ENCODE measurements around the gene CCDC14.
"Not testable (repeated sequence)": the region's sequence is repeated elsewhere in the genome, so short reads cannot be mapped to it uniquely, and the experiment has no call there.

CCDC14 gene

DNA sequence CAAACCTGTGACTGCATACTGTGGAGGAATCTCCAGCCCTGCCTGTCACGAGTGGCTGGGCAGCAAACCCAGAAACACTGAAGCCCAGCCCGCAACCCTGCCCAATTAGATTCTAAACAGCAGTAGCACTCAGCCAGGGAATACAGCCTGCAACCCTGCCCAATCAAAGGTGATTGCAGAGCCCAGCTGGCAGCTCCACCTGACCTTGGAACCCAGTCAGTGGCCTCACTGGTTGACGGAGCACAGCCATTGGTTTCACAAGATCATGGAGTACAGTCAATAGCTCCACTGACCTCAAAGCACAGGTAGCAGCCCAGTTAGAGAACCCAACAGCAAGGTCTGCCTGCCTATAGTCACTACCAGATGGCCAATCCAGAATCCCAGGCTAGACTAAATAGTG, 41.7 kb downstream of the CCDC14 start:
- TF ChIP-seq, protein P1, sequence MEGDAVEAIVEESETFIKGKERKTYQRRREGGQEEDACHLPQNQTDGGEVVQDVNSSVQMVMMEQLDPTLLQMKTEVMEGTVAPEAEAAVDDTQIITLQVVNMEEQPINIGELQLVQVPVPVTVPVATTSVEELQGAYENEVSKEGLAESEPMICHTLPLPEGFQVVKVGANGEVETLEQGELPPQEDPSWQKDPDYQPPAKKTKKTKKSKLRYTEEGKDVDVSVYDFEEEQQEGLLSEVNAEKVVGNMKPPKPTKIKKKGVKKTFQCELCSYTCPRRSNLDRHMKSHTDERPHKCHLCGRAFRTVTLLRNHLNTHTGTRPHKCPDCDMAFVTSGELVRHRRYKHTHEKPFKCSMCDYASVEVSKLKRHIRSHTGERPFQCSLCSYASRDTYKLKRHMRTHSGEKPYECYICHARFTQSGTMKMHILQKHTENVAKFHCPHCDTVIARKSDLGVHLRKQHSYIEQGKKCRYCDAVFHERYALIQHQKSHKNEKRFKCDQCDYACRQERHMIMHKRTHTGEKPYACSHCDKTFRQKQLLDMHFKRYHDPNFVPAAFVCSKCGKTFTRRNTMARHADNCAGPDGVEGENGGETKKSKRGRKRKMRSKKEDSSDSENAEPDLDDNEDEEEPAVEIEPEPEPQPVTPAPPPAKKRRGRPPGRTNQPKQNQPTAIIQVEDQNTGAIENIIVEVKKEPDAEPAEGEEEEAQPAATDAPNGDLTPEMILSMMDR (IDR thresholded peaks at IDR 0.05; ENCODE audit: control insufficient read depth, insufficient read depth, low read depth, low read length, missing control alignments) = no peak
- no peak for DNase-seq (ENCODE audit: low read depth)
- H3K4me3 ChIP-seq (ENCODE audit: control insufficient read depth, low read depth, low read length) = no peak overlapping the region

DNA sequence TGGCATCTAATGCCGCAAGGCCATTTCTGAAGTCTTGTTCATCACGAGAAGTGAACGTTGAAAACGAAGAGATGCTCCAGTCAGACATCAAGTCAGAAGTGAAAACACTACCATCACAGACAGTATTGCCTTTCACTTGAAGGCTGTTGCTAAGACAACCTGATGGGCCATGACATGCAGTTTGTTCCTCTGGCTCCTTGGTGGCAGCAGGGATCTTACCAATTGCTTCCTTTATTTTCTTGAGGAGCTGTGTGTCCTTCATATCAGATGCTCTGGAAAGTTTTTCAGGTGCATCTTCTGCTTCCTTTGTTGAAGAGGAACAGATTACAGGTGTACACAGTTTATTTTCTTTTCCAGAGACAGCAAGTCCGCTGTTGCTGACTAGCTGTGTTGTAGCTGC, 46.2 kb downstream of the CCDC14 start:
- TF ChIP-seq, protein P1 (IDR thresholded peaks at IDR 0.05; ENCODE audit: control insufficient read depth, insufficient read depth, low read depth, low read length, missing control alignments) = no peak
- DNase-seq (ENCODE audit: low read depth) = no peak
- H3K4me3 ChIP-seq (ENCODE audit: control insufficient read depth, low read depth, low read length) = no peak overlapping the region

DNA sequence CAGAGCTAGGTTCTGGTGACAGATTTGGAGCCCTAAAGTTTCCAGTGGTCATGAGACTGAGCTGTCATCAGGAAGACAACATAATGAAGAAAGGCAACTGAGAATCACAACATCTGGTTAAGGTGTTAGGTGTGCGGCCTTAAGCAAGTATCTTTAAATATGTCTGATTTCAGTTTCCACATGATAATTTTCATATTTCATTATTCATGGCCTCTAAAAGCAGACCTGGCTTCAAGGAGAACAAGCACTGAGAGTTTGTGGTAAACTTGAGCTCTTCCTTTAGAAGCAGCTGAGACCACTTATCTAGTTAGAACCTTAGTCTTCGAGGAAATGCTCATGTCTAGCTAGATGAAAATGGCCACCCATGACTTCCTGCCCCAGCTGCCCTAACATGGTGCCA, 51.2 kb downstream of the CCDC14 start:
- H3K4me3 ChIP-seq (ENCODE audit: control insufficient read depth, low read depth, low read length) = no peak overlapping the region
- DNase-seq (ENCODE audit: low read depth) = no peak
- TF ChIP-seq, protein P1 (IDR thresholded peaks at IDR 0.05; ENCODE audit: control insufficient read depth, insufficient read depth, low read depth, low read length, missing control alignments) = no peak

DNA sequence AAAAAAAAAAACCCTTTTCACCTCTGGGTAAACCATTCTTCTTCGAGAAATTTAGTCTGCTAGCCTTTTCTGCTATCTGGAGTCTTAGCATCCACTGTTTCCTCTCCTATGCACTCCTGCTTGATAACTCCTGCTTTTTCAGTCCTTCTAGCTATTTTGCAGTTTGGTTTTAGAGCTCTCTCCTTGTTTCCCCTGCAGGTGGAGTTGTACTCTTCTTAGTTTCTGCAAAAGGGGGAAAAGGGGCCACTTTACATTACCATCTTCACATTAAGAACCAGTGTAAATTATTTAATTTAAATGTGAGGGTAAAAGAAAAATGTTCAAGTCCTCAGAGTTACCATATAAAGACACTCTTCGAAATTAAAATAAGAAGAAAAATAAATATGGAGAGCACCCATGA, 53.3 kb downstream of the CCDC14 start:
- TF ChIP-seq, protein P1 (IDR thresholded peaks at IDR 0.05; ENCODE audit: control insufficient read depth, insufficient read depth, low read depth, low read length, missing control alignments) = no peak
- no peak overlapping the region for H3K4me3 ChIP-seq (ENCODE audit: control insufficient read depth, low read depth, low read length)
- no peak for DNase-seq (ENCODE audit: low read depth)

DNA sequence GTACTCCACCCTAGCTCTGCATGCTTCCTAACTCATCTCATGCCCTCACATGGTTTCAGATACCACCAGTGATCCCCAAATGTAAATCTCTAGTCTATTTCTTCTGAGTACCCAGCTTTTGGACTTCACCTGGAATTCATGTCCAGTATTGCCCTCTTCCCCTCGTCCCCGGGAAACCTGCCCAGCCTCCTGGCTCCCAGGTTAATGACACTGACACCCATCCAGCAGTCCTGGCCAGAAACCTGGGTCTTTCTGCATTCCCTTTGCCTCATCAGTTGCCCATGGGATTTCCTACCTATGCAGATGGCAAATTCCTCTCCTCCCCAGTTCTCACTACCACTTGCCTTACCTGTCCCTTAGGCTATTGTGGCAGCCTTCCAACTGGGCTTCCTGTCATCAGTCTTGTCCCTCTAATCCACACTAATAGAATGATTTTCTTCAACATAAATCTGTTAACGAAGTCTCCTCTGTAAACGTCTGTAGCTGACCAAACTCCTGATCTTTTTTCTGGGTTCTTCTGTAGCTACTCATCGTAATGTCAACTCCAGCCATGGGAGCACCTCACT, 61.6 kb downstream of the CCDC14 start:
- TF ChIP-seq, protein P1 (IDR thresholded peaks at IDR 0.05; ENCODE audit: control insufficient read depth, insufficient read depth, low read depth, low read length, missing control alignments) = no peak
- no peak for DNase-seq (ENCODE audit: low read depth)
- no peak overlapping the region for H3K4me3 ChIP-seq (ENCODE audit: control insufficient read depth, low read depth, low read length)

DNA sequence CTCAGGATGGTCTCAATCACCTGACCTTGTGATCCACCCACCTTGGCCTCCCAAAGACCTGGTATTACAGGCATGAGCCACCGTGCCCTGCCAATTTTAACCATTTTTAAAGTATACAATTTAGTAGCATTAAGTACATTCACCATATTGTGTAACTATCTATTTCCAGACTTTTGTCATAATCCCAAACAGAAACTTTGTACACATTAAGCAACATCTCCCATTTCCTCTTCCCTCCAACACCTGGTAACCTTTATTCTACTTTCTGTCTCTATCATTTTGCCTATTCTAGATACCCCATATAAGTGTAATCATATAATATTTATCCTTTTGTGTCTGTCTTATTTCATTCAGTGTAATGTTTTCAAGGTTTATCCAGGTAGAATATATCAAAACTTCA, 68.0 kb downstream of the CCDC14 start:
- DNase-seq (ENCODE audit: low read depth) = no peak
- no peak overlapping the region for H3K4me3 ChIP-seq (ENCODE audit: control insufficient read depth, low read depth, low read length)
- TF ChIP-seq, protein P1 (IDR thresholded peaks at IDR 0.05; ENCODE audit: control insufficient read depth, insufficient read depth, low read depth, low read length, missing control alignments) = no peak

DNA sequence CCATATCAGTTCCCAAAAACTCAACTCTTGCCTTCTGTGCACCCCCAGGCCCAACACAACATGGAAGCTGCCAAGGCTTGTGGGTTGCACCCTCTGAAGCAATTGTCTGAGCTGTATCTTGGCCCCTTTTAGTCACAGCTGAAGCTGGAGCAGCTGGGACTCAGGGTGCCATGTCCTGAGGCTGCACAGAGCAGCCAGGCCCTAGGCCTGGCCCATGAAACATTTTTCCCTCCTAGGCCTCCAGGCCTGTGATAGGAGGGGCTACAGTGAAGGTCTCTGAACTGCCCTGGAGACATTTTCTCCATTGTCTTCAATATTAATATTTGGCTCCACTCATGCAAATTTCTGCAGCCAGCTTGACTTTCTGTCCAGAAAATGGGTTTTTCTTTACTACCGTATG, 68.8 kb downstream of the CCDC14 start:
- no peak overlapping the region for H3K4me3 ChIP-seq (ENCODE audit: control insufficient read depth, low read depth, low read length)
- TF ChIP-seq, protein P1 (IDR thresholded peaks at IDR 0.05; ENCODE audit: control insufficient read depth, insufficient read depth, low read depth, low read length, missing control alignments) = no peak
- no peak for DNase-seq (ENCODE audit: low read depth)

DNA sequence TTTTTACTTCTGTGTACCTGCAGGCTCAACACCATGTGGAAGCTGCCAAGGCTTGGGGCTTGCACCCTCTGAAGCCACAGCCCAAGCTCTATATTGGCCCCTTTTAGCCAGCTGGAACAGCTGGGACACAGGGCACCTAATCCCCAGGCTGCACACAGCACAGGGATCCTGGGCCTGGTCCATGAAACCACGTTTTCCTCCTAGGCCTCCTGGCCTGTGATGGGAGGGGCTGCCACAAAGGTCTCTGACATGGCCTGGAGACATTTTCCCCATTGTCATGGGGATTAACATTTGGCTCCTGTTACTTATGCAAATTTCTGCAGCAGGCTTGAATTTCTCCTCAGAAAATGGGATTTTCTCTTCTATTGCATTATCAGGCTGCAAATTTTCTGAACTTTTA, 70.0 kb downstream of the CCDC14 start:
- not testable (repeated sequence) for H3K4me3 ChIP-seq (ENCODE audit: control insufficient read depth, low read depth, low read length); DNase-seq (ENCODE audit: low read depth)

DNA sequence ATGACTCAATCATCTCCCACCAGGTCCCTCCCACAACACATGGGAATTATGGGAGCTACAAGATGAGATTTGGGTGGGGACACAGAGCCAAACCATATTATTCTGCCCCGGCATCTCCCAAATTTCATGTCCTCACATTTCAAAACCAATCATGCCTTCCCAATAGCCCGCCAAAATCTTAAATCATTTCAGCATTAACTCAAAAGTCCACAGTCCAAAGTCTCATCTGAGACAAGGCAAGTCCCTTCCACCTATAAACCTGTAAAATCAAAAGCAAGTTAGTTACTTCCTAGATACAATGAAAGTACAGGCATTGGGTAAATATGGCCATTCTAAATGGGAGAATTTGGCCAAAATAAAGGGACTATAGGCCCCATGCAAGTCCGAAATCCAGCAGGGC, 70.9 kb downstream of the CCDC14 start:
- DNase-seq (ENCODE audit: low read depth) = not testable (repeated sequence)

More for the DNA sequence above, 70.9 kb downstream of the CCDC14 start:
- H3K4me3 ChIP-seq (ENCODE audit: control insufficient read depth, low read depth, low read length) = not testable (repeated sequence)

Measured in AG09309 (cell line).